ENCODE measurements around the gene ANAPC1. TPM values are rescaled to one million over a fixed set of nuclear protein-coding genes. Genes with fewer than 3 reads are reported as not detected.

Gene ANAPC1
- polyA plus RNA-seq, 2 of the 4 experiments (the other 2 are of a cell fraction): 45.3 to 79.3 TPM

- Histone ChIP-seq H3K27ac (no peak overlapping the region), H3K4me2 (no peak overlapping the region), H3K4me3 (no peak overlapping the region), H3K4me1 (no peaks in the 10 kb centered on the region; the same call in 2 of the 3 replicates), H3K9me3 (no peaks in the 10 kb centered on the region)
- ATAC-seq (no peak), FAIRE-seq (no peak), DNase-seq (ENCODE audit: low read depth in 1 of 2, low spot score in 1 of 2) (no peak)
- TF ChIP-seq JUN (IDR thresholded peaks at IDR 0.05): no peak
- no peak for TF ChIP-seq MAFK (IDR thresholded peaks at IDR 0.05; ENCODE audit: partially characterized antibody)
- TF ChIP-seq EP300 (IDR thresholded peaks at IDR 0.05): no peak
- no peak for TF ChIP-seq FOSB (CRISPR knock-in tag; IDR thresholded peaks at IDR 0.05)
- no peak for TF ChIP-seq KDM1A (IDR thresholded peaks at IDR 0.05; ENCODE audit: low read depth)
- TF ChIP-seq, protein P1, sequence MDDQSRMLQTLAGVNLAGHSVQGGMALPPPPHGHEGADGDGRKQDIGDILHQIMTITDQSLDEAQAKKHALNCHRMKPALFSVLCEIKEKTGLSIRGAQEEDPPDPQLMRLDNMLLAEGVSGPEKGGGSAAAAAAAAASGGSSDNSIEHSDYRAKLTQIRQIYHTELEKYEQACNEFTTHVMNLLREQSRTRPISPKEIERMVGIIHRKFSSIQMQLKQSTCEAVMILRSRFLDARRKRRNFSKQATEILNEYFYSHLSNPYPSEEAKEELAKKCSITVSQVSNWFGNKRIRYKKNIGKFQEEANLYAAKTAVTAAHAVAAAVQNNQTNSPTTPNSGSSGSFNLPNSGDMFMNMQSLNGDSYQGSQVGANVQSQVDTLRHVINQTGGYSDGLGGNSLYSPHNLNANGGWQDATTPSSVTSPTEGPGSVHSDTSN (IDR thresholded peaks at IDR 0.05): no peak
- TF ChIP-seq MYC (IDR thresholded peaks at IDR 0.05; ENCODE audit: borderline replicate concordance, low read length): no peak
- TF ChIP-seq, protein P2, sequence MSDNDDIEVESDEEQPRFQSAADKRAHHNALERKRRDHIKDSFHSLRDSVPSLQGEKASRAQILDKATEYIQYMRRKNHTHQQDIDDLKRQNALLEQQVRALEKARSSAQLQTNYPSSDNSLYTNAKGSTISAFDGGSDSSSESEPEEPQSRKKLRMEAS (IDR thresholded peaks at IDR 0.05): no peak
- TF ChIP-seq, protein P3, sequence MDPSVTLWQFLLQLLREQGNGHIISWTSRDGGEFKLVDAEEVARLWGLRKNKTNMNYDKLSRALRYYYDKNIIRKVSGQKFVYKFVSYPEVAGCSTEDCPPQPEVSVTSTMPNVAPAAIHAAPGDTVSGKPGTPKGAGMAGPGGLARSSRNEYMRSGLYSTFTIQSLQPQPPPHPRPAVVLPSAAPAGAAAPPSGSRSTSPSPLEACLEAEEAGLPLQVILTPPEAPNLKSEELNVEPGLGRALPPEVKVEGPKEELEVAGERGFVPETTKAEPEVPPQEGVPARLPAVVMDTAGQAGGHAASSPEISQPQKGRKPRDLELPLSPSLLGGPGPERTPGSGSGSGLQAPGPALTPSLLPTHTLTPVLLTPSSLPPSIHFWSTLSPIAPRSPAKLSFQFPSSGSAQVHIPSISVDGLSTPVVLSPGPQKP (IDR thresholded peaks at IDR 0.05; ENCODE audit: low read depth, low read length): no peak
- no peak for TF ChIP-seq ZNF302 (CRISPR knock-in tag; IDR thresholded peaks at IDR 0.05)
- no peak for TF ChIP-seq MAZ (IDR thresholded peaks at IDR 0.05; ENCODE audit: borderline replicate concordance, low read depth, low read length)
- TF ChIP-seq RCOR1 (IDR thresholded peaks at IDR 0.05; ENCODE audit: low read depth, low read length): no peak
- no peak for TF ChIP-seq EHF (CRISPR knock-in tag; IDR thresholded peaks at IDR 0.05)
- TF ChIP-seq FOSL2 (IDR thresholded peaks at IDR 0.05): no peak
- TF ChIP-seq FOSL2 (CRISPR knock-in tag; IDR thresholded peaks at IDR 0.05): no peak
- no peak for TF ChIP-seq GATA3 (IDR thresholded peaks at IDR 0.05; ENCODE audit: borderline replicate concordance)
- no peak for TF ChIP-seq HEYL (CRISPR knock-in tag; IDR thresholded peaks at IDR 0.05)
- no peak for TF ChIP-seq ZFP36 (IDR thresholded peaks at IDR 0.05; ENCODE audit: borderline replicate concordance, partially characterized antibody)
- no peak for TF ChIP-seq USF2 (IDR thresholded peaks at IDR 0.05)
- 89% methylated on average over 10 of the region's 10 CpGs for WGBS (ENCODE audit: missing lambda C conversion rate)
- ChIA-PET POLR2A (no interaction called here), CTCF (interaction anchor here (0.6 to 1.2 kb wide), 3 partner anchors 13 to 143 kb away, joined by 3 to 5 read pairs (median 3); no protein-coding TSS in a partner anchor)
Observed at GRCh38 chr2:111904726-111905474, 20.9 kb upstream of the ANAPC1 start.

- no peak overlapping the region for H3K4me3 ChIP-seq
- TF ChIP-seq TP53 (CRISPR knock-in tag; IDR thresholded peaks at IDR 0.05) (no peak), JUNB (IDR thresholded peaks at IDR 0.05) (no peak), FOXS1 (CRISPR knock-in tag; IDR thresholded peaks at IDR 0.05) (no peak), CHD4 (IDR thresholded peaks at IDR 0.05; ENCODE audit: borderline replicate concordance) (no peak), CHD2 (IDR thresholded peaks at IDR 0.05; ENCODE audit: low read length, partially characterized antibody) (no peak), BHLHE40 (IDR thresholded peaks at IDR 0.05; ENCODE audit: low read depth, low read length) (no peak), NFE2L2 (conservative IDR thresholded peaks at IDR 0.05; ENCODE audit: low read length) (no peak), RARB (CRISPR knock-in tag; IDR thresholded peaks at IDR 0.05) (no peak), GATA3 (IDR thresholded peaks at IDR 0.05; ENCODE audit: borderline replicate concordance) (no peak), SREBF2 (IDR thresholded peaks at IDR 0.05) (no peak), NPAS2 (CRISPR knock-in tag; IDR thresholded peaks at IDR 0.05; ENCODE audit: borderline replicate concordance) (no peak), NR3C1 (IDR thresholded peaks at IDR 0.05) (no peak), ZSCAN20 (CRISPR knock-in tag; IDR thresholded peaks at IDR 0.05) (no peak)
- TF ChIP-seq, protein P1 (IDR thresholded peaks at IDR 0.05): no peak
- DNase-seq (ENCODE audit: low read depth in 1 of 2, low spot score in 1 of 2) (no peak), FAIRE-seq (no peak), ATAC-seq (no peak)
- ChIA-PET CTCF (interaction anchor here (1.1 kb wide), 1 partner anchor 129 kb away, joined by 3 read pairs; no protein-coding TSS in a partner anchor), POLR2A (no interaction called here)
- H3K27ac ChIP-seq: no peak overlapping the region
- WGBS (ENCODE audit: missing lambda C conversion rate): 86% methylated on average over 5 of the region's 5 CpGs
- no peaks in the 10 kb centered on the region for H3K9me3 ChIP-seq
- no peaks in the 10 kb centered on the region; the same call in 2 of the 3 replicates for H3K4me1 ChIP-seq
- H3K4me2 ChIP-seq: no peak overlapping the region
Observed at GRCh38 chr2:111903930-111904439, 20.0 kb upstream of the ANAPC1 start.

All from A549 (cell line).